GM19468 (cell line): ENCODE results near the gene NXPE3.
A peak's percentile ranks its signal among the peaks of the same experiment; 100 is the strongest.

Experiments
- ATAC-seq: cut with Tn5 transposase; IDR thresholded peaks from one replicate; pipeline ENCODE4 v1.9.1; 2021; ENCODE audit warnings: mild to moderate bottlenecking, moderate library complexity, moderate number of reproducible peaks; ENCODE audit not compliant: unreplicated experiment; ENCODE audit errors: extremely low read depth

NXPE3 gene

GRCh38 chr3:101827211-101828174 lies 48.5 kb downstream of the NXPE3 start:
- ATAC-seq, result peak; percentile 72

DNA sequence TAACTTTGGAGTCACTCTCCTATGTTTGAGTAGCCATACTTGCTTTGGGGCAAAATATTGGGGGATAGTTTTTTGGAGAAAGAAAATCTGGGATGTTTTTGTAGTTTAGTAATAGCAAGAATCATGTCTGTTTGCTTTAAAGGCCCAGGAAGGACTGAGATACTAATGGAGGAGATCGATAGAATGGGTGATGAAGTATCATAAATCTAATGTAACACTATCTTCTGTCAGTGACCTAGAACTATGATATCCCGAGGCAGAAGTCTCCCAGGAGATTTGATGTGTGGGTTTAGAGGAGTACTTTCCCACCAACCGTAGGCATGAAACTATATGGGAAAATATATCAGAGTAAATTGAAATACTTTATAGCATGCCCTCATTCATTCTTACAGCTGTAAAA lies 49.3 kb downstream of the NXPE3 start:
- ATAC-seq, result no peak

GRCh38 chr3:101828691-101829436 lies 49.9 kb downstream of the NXPE3 start:
- ATAC-seq, result peak; percentile 31

DNA sequence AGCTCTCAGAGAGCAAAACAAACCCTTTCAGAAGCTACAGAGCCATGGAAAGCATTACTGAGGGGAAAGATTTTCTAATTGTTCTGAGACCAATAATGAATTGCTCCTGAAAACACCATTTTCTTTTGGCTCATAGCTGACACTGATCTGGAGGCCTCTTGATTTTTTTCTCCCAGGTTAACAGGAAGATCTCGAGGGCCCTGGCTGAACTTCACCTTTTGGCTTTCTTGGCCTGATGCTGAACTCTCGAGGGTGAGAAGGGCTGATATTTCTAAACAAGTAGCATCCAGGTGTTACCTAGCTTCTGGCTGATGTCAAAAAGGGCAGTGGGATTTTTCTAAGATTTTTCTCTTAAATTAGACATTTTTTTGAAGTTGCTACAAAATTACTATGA lies 50.4 kb downstream of the NXPE3 start:
- ATAC-seq, result no peak

GRCh38 chr3:101829874-101830273 lies 50.9 kb downstream of the NXPE3 start:
- ATAC-seq, result no peak

GRCh38 chr3:101833446-101833974 lies 54.5 kb downstream of the NXPE3 start:
- no peak for ATAC-seq

DNA sequence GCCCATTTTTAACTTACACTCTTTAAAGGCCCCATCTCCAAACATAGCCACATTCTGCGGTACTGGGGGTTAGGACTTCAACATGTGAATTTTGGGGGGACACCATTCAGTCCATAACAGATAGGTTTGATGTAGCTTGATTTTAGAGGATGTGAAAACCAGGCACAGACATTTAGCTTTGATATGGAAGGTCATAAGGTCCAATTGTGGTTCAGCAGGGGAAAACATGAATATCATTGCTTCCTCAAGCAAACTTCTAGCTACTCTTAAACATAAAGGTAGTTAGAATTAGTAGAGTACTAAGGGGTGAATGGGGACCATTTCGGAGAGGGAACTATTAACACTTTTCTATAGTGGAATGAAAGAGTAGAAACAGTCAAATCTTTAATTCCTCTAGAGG lies 56.7 kb downstream of the NXPE3 start:
- ATAC-seq, result no peak

DNA sequence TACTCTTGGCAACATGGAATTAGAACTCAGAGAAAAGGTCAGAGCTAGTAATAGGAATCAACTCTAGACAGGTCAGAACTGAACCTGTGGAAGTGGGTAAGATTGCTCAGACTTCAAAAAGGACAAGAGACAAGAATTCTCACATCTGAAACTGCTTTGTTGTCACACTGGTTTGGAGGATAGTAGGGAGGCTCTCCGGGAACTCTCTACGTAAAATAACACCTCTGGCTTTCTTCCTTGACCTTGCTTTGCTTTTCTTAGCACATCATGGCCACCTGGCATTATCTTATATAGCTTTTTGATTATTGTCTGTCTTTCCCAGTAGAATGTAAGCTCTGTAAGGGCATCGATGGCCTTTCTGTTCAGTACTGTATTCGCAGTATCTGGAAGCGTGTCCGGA lies 57.1 kb downstream of the NXPE3 start:
- ATAC-seq, result no peak

- no peak for ATAC-seq
These were observed 57.9 kb downstream of the NXPE3 start for GRCh38 chr3:101836652-101837598.

DNA sequence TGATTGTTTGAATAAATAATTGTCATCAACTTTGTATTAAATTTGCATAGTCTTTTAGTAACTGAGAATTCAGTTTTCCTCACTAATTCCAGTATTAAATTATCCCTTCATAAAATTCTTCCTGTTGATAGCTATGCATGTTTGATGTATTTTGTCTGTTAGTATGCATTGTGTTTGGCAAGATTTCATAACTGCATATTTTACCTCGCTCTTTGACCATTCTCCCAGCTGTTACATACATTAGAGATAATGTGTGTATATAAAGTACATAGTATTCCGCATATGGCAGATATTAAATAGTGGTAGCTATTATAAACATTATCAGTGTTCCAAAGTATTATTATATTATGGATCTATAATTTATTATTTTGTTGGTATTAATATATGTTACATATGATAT lies 59.7 kb downstream of the NXPE3 start:
- ATAC-seq, result no peak

DNA sequence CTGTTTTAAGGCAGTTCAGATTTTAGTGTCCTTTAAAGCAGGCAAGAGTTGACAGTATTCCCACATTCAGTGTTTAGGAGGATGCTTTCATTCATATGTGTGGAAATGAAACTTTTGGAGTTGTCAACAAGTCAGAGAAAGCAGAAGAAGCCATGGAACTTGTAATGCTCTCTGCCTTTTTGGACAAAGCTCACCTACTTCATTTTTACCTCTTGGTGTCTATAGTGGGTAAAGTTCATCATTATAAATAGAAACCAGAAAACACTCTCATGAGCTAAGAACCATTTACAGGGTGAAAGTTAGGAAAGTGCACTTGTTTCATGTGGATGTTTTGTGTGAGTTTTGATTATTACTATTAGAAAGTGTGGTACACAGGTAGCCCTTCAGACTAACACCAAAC lies 61.1 kb downstream of the NXPE3 start:
- ATAC-seq, result no peak

GRCh38 chr3:101842245-101842934 lies 63.4 kb downstream of the NXPE3 start:
- ATAC-seq, result no peak

DNA sequence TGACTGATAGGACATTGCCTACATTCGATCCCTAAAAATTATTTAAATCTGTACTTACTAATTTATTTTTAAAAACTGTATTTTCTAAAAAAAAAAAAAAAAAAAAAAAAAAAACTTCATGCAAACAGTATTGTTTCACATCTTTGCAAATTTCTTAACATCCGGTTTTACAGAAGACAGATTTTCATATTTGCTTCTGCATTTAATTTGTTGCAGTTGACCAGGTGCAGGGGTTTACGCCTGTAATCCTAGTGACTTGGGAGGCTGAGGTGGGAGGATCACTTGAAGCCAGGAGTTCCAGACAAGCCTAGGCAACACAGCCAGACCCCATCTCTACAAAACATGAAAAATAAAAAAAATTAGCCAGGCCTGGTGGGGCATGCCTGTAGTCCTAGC lies 63.9 kb downstream of the NXPE3 start:
- no peak for ATAC-seq

- ATAC-seq, result no peak
These were observed 66.4 kb downstream of the NXPE3 start for GRCh38 chr3:101845425-101845824.

GRCh38 chr3:101846709-101847108 lies 67.7 kb downstream of the NXPE3 start:
- no peak for ATAC-seq

DNA sequence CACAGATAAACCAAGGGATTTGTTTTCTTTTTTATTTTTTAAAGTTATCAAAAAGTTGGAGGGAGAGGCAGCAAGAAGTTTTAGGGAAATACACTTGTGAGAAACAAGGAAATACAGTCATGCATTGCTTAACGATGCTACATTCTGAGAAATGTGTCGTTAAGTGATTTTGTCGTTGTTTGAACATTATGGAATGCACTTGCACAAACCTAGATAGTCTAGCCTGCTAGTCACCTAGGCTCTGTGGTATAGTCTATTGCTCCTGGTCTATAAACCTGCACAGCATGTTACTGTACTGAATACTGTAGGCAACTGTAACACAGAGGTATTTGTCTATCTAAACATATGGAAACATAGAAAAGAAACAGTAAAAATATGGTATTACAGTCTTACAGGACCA lies 68.3 kb downstream of the NXPE3 start:
- ATAC-seq, result no peak

DNA sequence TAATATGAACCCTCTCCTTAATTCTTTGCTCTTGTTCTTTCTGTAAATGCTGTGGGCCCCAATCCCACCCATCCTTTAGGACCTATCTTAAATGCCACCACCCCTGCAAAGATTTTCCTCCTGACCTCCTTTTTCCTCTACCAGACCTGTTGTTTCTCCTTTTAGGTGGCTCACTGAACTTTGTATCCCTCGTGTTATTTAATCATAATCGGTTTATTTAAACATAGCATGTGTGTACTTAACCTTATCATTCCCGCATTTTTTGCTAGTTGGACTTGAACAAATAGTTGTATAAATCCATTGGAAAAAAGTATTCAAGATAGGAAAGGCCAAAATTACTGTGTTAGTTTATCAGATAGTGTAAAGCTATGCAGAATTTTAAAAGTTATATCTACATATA lies 69.3 kb downstream of the NXPE3 start:
- ATAC-seq, result no peak

GRCh38 chr3:101848754-101849713 lies 70.0 kb downstream of the NXPE3 start, which contains the start of gene NFKBIZ:
NFKBIZ (plus strand) TSS chr3:101849514; CDS start chr3:101849629, 115 bp downstream.
- ATAC-seq, result peak; percentile 67
